H1 (cell line): ENCODE measurements around the gene ADCY9. TPM values are rescaled to one million over a fixed set of nuclear protein-coding genes. Genes with fewer than 3 reads are reported as not detected.
A peak's percentile ranks its signal among the peaks of the same experiment; 100 is the strongest.

Experiments used
- CTCF ChIA-PET: fragments of 300-600 bp; sonication (Branson Sonifier 250); formaldehyde crosslinking; loops from one replicate; lab custom pipeline; 2021; ENCODE audit not compliant: partially characterized antibody; lab: Charles Lee
- POLR2A ChIA-PET: fragments of 300-600 bp; sonication (Branson Sonifier 250); formaldehyde crosslinking; loops from one replicate; lab custom pipeline; 2021; ENCODE audit warnings: inconsistent platforms; ENCODE audit not compliant: partially characterized antibody; lab: Charles Lee
- DNase-seq, 2 experiments: peaks; one replicate each; pipeline versions ENCODE4 v3.0.0 to v3.0.0-alpha.2; 2010 to 2022; ENCODE audit warnings: low spot score in 2 of 2, low read depth in 1 of 2, mixed read lengths in 1 of 2
- FAIRE-seq: peaks from 2 replicates; lab custom pipeline; 2011; peaks lifted over from hg19 to GRCh38; lab: Jason Lieb, UNC
- H2AFZ ChIP-seq: 2 replicates; pipeline ENCODE4 v1.8.1; 2012; ENCODE audit warnings: low read length, inconsistent platforms
- H2AK5ac ChIP-seq: 2 replicates; pipeline ENCODE4 v1.6.1; 2013; ENCODE audit warnings: low read depth, low read length
- H2BK120ac ChIP-seq: replicated peaks from 2 replicates; pipeline ENCODE3; 2013; ENCODE audit warnings: low read depth, low read length, inconsistent platforms
- H2BK12ac ChIP-seq: 2 replicates; pipeline ENCODE4 v1.6.1; 2013; ENCODE audit warnings: low read depth, low read length
- H2BK15ac ChIP-seq: 2 replicates; pipeline ENCODE4 v1.6.1; 2013; ENCODE audit warnings: low read length
- H2BK20ac ChIP-seq: 2 replicates; pipeline ENCODE4 v1.6.1; 2013; ENCODE audit warnings: low read length
- H2BK5ac ChIP-seq: 2 replicates; pipeline ENCODE4 v1.6.1; 2013; ENCODE audit warnings: low read depth, low read length
- H3K14ac ChIP-seq: 2 replicates; pipeline ENCODE4 v1.6.1; 2013; ENCODE audit warnings: inconsistent platforms; ENCODE audit not compliant: insufficient read length
- H3K18ac ChIP-seq: 2 replicates; pipeline ENCODE4 v1.6.1; 2013; ENCODE audit warnings: low read length; ENCODE audit errors: extremely low read depth
- H3K23ac ChIP-seq: 2 replicates; pipeline ENCODE4 v1.6.1; 2013; ENCODE audit warnings: inconsistent platforms; ENCODE audit not compliant: insufficient read length
- H3K23me2 ChIP-seq: 2 replicates; pipeline ENCODE4 v1.6.1; 2013; ENCODE audit warnings: low read depth, low read length
- H3K27ac ChIP-seq: 2 replicates; pipeline ENCODE4 v1.6.1; 2011; ENCODE audit warnings: low read depth, low read length, inconsistent platforms
- H3K27me3 ChIP-seq, 4 experiments: replicated peaks in 1 of 4; 1 replicate in 1 of 4; 2 replicates in 3 of 4; pipeline versions ENCODE4 v1.6.1 to v1.8.1; 2011 to 2013; ENCODE audit warnings: low read length in 3 of 4, mild to moderate bottlenecking in 3 of 4, inconsistent platforms in 2 of 4, mixed read lengths in 2 of 4, moderate library complexity in 1 of 4; ENCODE audit not compliant: control insufficient read depth in 3 of 4, insufficient read depth in 3 of 4; ENCODE audit errors: extremely low read depth in 1 of 4
- H3K36me3 ChIP-seq, 4 experiments: 2 replicates each; pipeline versions ENCODE4 v1.6.1 to v1.8.1; 2011 to 2013; ENCODE audit warnings: mild to moderate bottlenecking in 4 of 4, low read length in 3 of 4, moderate library complexity in 2 of 4, control low read depth in 1 of 4, inconsistent platforms in 1 of 4; ENCODE audit not compliant: insufficient read depth in 4 of 4, control insufficient read depth in 2 of 4
- H3K4ac ChIP-seq: replicated peaks from 2 replicates; pipeline ENCODE3; 2013; ENCODE audit warnings: low read length, low read depth, mixed read lengths, inconsistent platforms; ENCODE audit not compliant: insufficient read length
- H3K4me1 ChIP-seq, 4 experiments: replicated peaks in 1 of 4; 1 replicate in 1 of 4; 2 replicates in 3 of 4; pipeline versions ENCODE4 v1.6.1 to v1.8.1; 2011 to 2013; ENCODE audit warnings: low read length in 3 of 4, inconsistent platforms in 2 of 4, mixed read lengths in 1 of 4; ENCODE audit not compliant: insufficient read depth in 4 of 4, control insufficient read depth in 3 of 4
- H3K4me2 ChIP-seq, 2 experiments: 2 replicates each; pipeline versions ENCODE4 v1.6.1 to v1.8.1; 2011 to 2013; ENCODE audit warnings: low read depth in 2 of 2, low read length in 2 of 2, control low read depth in 1 of 2, inconsistent platforms in 1 of 2, mild to moderate bottlenecking in 1 of 2; ENCODE audit not compliant: insufficient read depth in 1 of 2
- H3K4me3 ChIP-seq, 4 experiments: fragments of 200-600, 300-600 bp in 1 of 4; sonication (generic), shearing (Covaris generic), sonication (Bioruptor Twin) in 1 of 4; 2 replicates each; pipeline versions ENCODE4 v1.5.1 to v1.8.1; 2011 to 2016; ENCODE audit warnings: low read length in 4 of 4, low read depth in 3 of 4, control low read depth in 2 of 4, inconsistent platforms in 2 of 4, mild to moderate bottlenecking in 2 of 4, mixed read lengths in 1 of 4, moderate library complexity in 1 of 4; ENCODE audit not compliant: insufficient read depth in 2 of 4; ENCODE audit errors: extremely low read depth in 1 of 4
- H3K56ac ChIP-seq: replicated peaks from 2 replicates; pipeline ENCODE3; 2013; ENCODE audit warnings: low read depth, mild to moderate bottlenecking, mixed read lengths, low read length, inconsistent platforms; ENCODE audit not compliant: insufficient read length
- H3K79me1 ChIP-seq: 2 replicates; pipeline ENCODE4 v1.6.1; 2013; ENCODE audit warnings: low read depth, low read length, control low read depth
- H3K79me2 ChIP-seq, 2 experiments: 2 replicates each; pipeline versions ENCODE4 v1.6.1 to v1.8.1; 2012 to 2013; ENCODE audit warnings: low read length in 2 of 2, mild to moderate bottlenecking in 2 of 2, inconsistent platforms in 1 of 2; ENCODE audit not compliant: insufficient read depth in 2 of 2, control insufficient read depth in 1 of 2
- H3K9ac ChIP-seq, 4 experiments: replicated peaks in 1 of 4; 1 replicate in 1 of 4; 2 replicates in 3 of 4; pipeline versions ENCODE4 v1.6.1 to v1.8.1; 2011 to 2013; ENCODE audit warnings: low read depth in 3 of 4, low read length in 3 of 4, control low read depth in 2 of 4, mild to moderate bottlenecking in 2 of 4, moderate library complexity in 2 of 4, inconsistent platforms in 1 of 4; ENCODE audit errors: extremely low read depth in 1 of 4
- H3K9me3 ChIP-seq, 2 experiments: 2 replicates each; pipeline versions ENCODE4 v1.6.1 to v1.8.1; 2012 to 2013; ENCODE audit warnings: mild to moderate bottlenecking in 2 of 2, moderate library complexity in 2 of 2, control low read depth in 1 of 2, inconsistent platforms in 1 of 2, low read depth in 1 of 2, low read length in 1 of 2, mixed read lengths in 1 of 2; ENCODE audit not compliant: insufficient read depth in 2 of 2
- H4K20me1 ChIP-seq, 2 experiments: replicated peaks in 1 of 2; 2 replicates each; pipeline versions ENCODE3 to v1.8.1; 2011 to 2013; ENCODE audit warnings: inconsistent platforms in 2 of 2, low read length in 2 of 2, mild to moderate bottlenecking in 1 of 2; ENCODE audit not compliant: insufficient read depth in 2 of 2, control insufficient read depth in 1 of 2
- H4K5ac ChIP-seq: 2 replicates; pipeline ENCODE4 v1.6.1; 2013; ENCODE audit warnings: low read length, low read depth, mixed read lengths, inconsistent platforms; ENCODE audit not compliant: insufficient read length
- H4K8ac ChIP-seq: 2 replicates; pipeline ENCODE4 v1.8.0; 2013; ENCODE audit warnings: mild to moderate bottlenecking, moderate library complexity, low read length, inconsistent platforms; ENCODE audit not compliant: insufficient read depth; ENCODE audit errors: extremely low read depth
- H4K91ac ChIP-seq: replicated peaks from 2 replicates; pipeline ENCODE3; 2013; ENCODE audit warnings: low read length, mixed read lengths, inconsistent platforms; ENCODE audit not compliant: insufficient read length
- CEBPB ChIP-seq: IDR thresholded peaks from 2 replicates; pipeline ENCODE4 v1.6.1; 2012; ENCODE audit warnings: low read depth, low read length
- JUND ChIP-seq: IDR thresholded peaks from 2 replicates; pipeline ENCODE4 v1.6.1; 2011; ENCODE audit warnings: mild to moderate bottlenecking, improper control_type of control experiment, low read length
- MAFK ChIP-seq: IDR thresholded peaks from 2 replicates; pipeline ENCODE4 v1.6.1; 2012; ENCODE audit warnings: low read depth, mild to moderate bottlenecking, improper control_type of control experiment, low read length
- POLR2AphosphoS5 ChIP-seq: IDR thresholded peaks from 2 replicates; pipeline ENCODE4 v1.6.1; 2011; ENCODE audit warnings: low read depth, low read length
- SAP30 ChIP-seq: fragments of 300-600 bp; sonication (generic); IDR thresholded peaks from 2 replicates; pipeline ENCODE4 v1.7.1; 2012; ENCODE audit warnings: low read length, moderate library complexity, mild to moderate bottlenecking, inconsistent platforms; ENCODE audit not compliant: insufficient read depth, insufficient replicate concordance
- SIN3A ChIP-seq, 2 experiments: IDR thresholded peaks in 1 of 2; conservative IDR thresholded peaks in 1 of 2; 2 replicates each; pipeline ENCODE4 v1.6.1; 2011 to 2012; ENCODE audit warnings: low read length in 2 of 2, improper control_type of control experiment in 1 of 2, low read depth in 1 of 2, mild to moderate bottlenecking in 1 of 2
- SIX5 ChIP-seq: IDR thresholded peaks from 2 replicates; pipeline ENCODE4 v1.6.1; 2011; ENCODE audit warnings: mild to moderate bottlenecking, low read depth, low read length
- SP2 ChIP-seq: IDR thresholded peaks from 2 replicates; pipeline ENCODE4 v1.6.1; 2012; ENCODE audit warnings: mild to moderate bottlenecking, low read length, inconsistent platforms
- SP4 ChIP-seq: IDR thresholded peaks from 2 replicates; pipeline ENCODE4 v1.6.1; 2012; ENCODE audit warnings: low read length, inconsistent platforms
- WGBS, 2 experiments: shearing (Covaris generic) in 1 of 2; methylation state at CpG; one replicate each; pipeline versions ENCODE4 v1.1.6 to v1.1.7; 2013 to 2015; ENCODE audit warnings: low lambda C conversion rate in 2 of 2, mixed read lengths in 2 of 2, inconsistent platforms in 1 of 2, low coverage in 1 of 2, missing lambda C conversion rate in 1 of 2; ENCODE audit not compliant: insufficient replicate concordance in 2 of 2, insufficient coverage in 1 of 2, insufficient read length in 1 of 2; ENCODE audit errors: extremely low coverage in 1 of 2, missing lambda C conversion rate in 1 of 2; 5-methylcytosine and 5-hydroxymethylcytosine counted together
- polyA plus RNA-seq, 7 experiments: library from polyadenylated mRNA; depleted of rRNA in 3 of 7; stranded (reverse) in 5 of 7; unstranded in 2 of 7; fragments of >200 nt in 5 of 7; fragments of 200-250 nt in 2 of 7; gene quantifications; 1 replicate in 5 of 7; 2 replicates in 1 of 7; 4 replicates in 1 of 7; pipeline versions ENCODE4 v1.2.1 to v1.2.3, GENCODE V29; 2011 to 2013; ENCODE audit warnings: missing spikeins in 2 of 7, mixed read lengths in 2 of 7
- total RNA-seq: library from RNA; stranded (reverse); fragmentation: NEBNext Ultra II Directional; extraction: Animal tissue kit (Norgen Biotek cat#: 25700); gene quantifications from 2 replicates; pipeline ENCODE4 v1.2.1, GENCODE V29; 2021
- TF ChIP-seq, protein P1 (sequence below), 3 experiments: IDR thresholded peaks; 1 replicate in 2 of 3; 2 replicates in 1 of 3; pipeline versions ENCODE4 v1.5.1 to v1.6.1; 2011; ENCODE audit warnings: low read length in 3 of 3, mild to moderate bottlenecking in 3 of 3, inconsistent platforms in 2 of 3, low read depth in 1 of 3, moderate library complexity in 1 of 3; ENCODE audit not compliant: insufficient read depth in 1 of 3; ENCODE audit errors: control extremely low read depth in 1 of 3

ADCY9 gene
- total and polyA plus RNA-seq, 2 of the 8 experiments (the other 6 are each of a cell fraction or from before 2014, with no cell fraction given): 5.4 to 13.1 TPM

DNA sequence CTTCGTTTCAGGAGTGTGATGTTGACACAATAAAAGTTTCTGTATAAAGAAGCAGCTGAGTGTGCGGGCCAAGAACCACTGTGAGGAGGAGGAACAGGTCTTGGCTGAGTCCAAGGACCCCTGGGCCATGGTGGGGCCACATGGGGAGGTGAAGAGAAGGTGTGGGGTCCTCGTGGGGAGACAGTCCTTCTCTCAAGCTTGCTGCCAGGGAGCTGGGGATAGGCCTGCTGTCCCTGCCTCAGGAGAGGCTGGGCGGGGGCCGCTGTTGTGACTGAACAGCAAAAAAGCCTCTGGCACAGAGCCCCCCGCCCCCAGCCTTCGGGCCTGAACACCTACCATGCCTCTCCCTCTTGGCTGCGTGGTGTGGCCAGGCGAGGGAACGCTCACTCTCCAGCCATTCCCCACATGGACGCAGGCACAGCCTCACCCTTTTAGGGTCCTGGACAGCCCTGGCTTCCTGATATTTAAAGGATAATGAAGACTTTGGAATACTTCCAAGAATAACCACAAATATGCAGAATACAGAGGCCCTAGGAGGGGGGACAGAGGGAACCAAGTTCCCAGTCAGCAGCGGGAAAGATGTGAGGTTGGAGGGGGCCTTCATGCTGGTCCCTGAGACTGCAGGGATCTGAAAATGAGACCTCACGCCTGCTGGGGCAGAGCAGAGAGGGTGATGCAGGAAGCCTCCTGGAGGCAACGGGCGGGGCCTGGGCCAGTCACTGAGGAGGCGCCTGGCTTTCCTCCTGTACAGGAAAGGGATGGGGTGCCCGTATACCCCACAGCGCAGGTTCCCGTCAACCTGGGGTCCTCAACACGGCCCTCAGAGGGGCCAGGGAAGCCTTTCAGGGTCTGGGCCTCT lies 135.8 kb downstream of the ADCY9 start:
- Histone ChIP-seq H3K79me2 (no peaks in the 10 kb centered on the region), H3K23ac (no peak overlapping the region), H2BK5ac (no peak overlapping the region), H4K91ac (no peak overlapping the region), H3K4me2 (no peak overlapping the region), H3K4me3 (no peak overlapping the region), H3K36me3 (no peaks in the 10 kb centered on the region), H4K8ac (peak overlapping the region; percentile 44; the same call in 1 of the 2 replicates), H3K23me2 (no peaks in the 10 kb centered on the region), H2BK20ac (no peak overlapping the region), H3K56ac (no peak overlapping the region), H3K27me3 (no peaks in the 10 kb centered on the region), H3K9ac (no peak overlapping the region), H4K5ac (no peak overlapping the region), H3K79me1 (no peaks in the 10 kb centered on the region), H3K27ac (no peak overlapping the region), H3K14ac (no peak overlapping the region), H4K20me1 (no peaks in the 10 kb centered on the region), H2BK120ac (no peak overlapping the region), H3K4ac (no peak overlapping the region), H3K4me1 (peaks cover 0 to 4% (median 2%) of the 10 kb centered on the region in 4 experiments; a peak in 3 of 7 replicates), H2BK15ac (no peak overlapping the region), H3K9me3 (no peaks in the 10 kb centered on the region), H2BK12ac (no peak overlapping the region), H2AFZ (no peak overlapping the region), H2AK5ac (no peak overlapping the region), H3K18ac (no peak overlapping the region)
- CTCF ChIA-PET: interaction anchor here (0.7 to 3.2 kb wide), 3 partner anchors 10 to 330 kb away, joined by 3 to 17 read pairs (median 4); no protein-coding TSS in a partner anchor
- no peak for DNase-seq
- 87% methylated on average over 20 of the region's 20 CpGs; no CpG with 5 or more reads in 1 of the 2 experiments for WGBS, 2 experiments
- POLR2A ChIA-PET: interaction anchor here (1.2 kb wide), 1 partner anchor 99 kb away, joined by 3 read pairs; the partner anchor contains the start of gene CREBBP
- FAIRE-seq: no peak
- TF ChIP-seq SAP30 (no peak), SP4 (no peak), POLR2AphosphoS5 (no peak), SIX5 (no peak), SIN3A (conservative IDR thresholded peaks at IDR 0.05 in 1 of 2, IDR thresholded peaks at IDR 0.05 in 1 of 2; ENCODE audit: low read depth in 1 of 2, low read length in 2 of 2) (no peak), JUND (no peak), MAFK (no peak), SP2 (no peak), CEBPB (no peak)
- TF ChIP-seq, protein P1, sequence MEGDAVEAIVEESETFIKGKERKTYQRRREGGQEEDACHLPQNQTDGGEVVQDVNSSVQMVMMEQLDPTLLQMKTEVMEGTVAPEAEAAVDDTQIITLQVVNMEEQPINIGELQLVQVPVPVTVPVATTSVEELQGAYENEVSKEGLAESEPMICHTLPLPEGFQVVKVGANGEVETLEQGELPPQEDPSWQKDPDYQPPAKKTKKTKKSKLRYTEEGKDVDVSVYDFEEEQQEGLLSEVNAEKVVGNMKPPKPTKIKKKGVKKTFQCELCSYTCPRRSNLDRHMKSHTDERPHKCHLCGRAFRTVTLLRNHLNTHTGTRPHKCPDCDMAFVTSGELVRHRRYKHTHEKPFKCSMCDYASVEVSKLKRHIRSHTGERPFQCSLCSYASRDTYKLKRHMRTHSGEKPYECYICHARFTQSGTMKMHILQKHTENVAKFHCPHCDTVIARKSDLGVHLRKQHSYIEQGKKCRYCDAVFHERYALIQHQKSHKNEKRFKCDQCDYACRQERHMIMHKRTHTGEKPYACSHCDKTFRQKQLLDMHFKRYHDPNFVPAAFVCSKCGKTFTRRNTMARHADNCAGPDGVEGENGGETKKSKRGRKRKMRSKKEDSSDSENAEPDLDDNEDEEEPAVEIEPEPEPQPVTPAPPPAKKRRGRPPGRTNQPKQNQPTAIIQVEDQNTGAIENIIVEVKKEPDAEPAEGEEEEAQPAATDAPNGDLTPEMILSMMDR (IDR thresholded peaks at IDR 0.05; ENCODE audit: control extremely low read depth in 1 of 3, insufficient read depth in 1 of 3, low read depth in 1 of 3, low read length in 3 of 3): no peak
